ENCODE measurements around the gene KLF11.

KLF11 gene

GRCh38 chr2:10032746-10033105, 10.6 kb upstream of the KLF11 start:
- no peak overlapping the region for H3K27ac ChIP-seq (ENCODE audit: low read depth, low read length)
- no peak overlapping the region for H2BK12ac ChIP-seq (ENCODE audit: low read length)
- no peak overlapping the region for H3K18ac ChIP-seq (ENCODE audit: low read length)
- no peak overlapping the region for H2BK5ac ChIP-seq (ENCODE audit: low read depth, low read length, poor library complexity)
- no peak overlapping the region for H3K4me3 ChIP-seq (ENCODE audit: low read depth, low read length)
- no peak overlapping the region for H3K14ac ChIP-seq (ENCODE audit: low read length)
- peaks cover 3% of the 10 kb centered on the region for H3K79me1 ChIP-seq (ENCODE audit: low read length)
- no peak overlapping the region for H4K12ac ChIP-seq (ENCODE audit: low read depth, low read length)
- peaks cover 2% of the 10 kb centered on the region for H3K9me3 ChIP-seq (ENCODE audit: insufficient read depth, low read depth, low read length)
- no peak overlapping the region for H2AFZ ChIP-seq (ENCODE audit: insufficient read depth, low read length, poor library complexity)
- H4K91ac ChIP-seq (ENCODE audit: low read depth, low read length), result no peak overlapping the region
- H3K27me3 ChIP-seq (ENCODE audit: insufficient read depth, low read length), result no peaks in the 10 kb centered on the region
- no peak for DNase-seq
- H2AK5ac ChIP-seq (ENCODE audit: low read length), result no peak overlapping the region
- WGBS (ENCODE audit: extremely low coverage, insufficient coverage, insufficient read length), result no CpG with 5 or more reads among the region's 7 CpGs
- H3K9ac ChIP-seq (ENCODE audit: low read length), result no peak overlapping the region
- no peaks in the 10 kb centered on the region for H3K36me3 ChIP-seq (ENCODE audit: control insufficient read depth in 1 of 2, insufficient read depth in 2 of 2, low read length in 2 of 2)
- H3K4ac ChIP-seq (ENCODE audit: low read depth, low read length), result no peak overlapping the region
- no peak overlapping the region for H2BK120ac ChIP-seq (ENCODE audit: insufficient read depth, low read length, poor library complexity)
- H3K4me2 ChIP-seq (ENCODE audit: low read length), result no peak overlapping the region
- H3K23ac ChIP-seq (ENCODE audit: low read length), result no peak overlapping the region
- H3K79me2 ChIP-seq (ENCODE audit: control insufficient read depth, insufficient read depth, low read length, poor library complexity), result no peaks in the 10 kb centered on the region
- no peak overlapping the region for H4K8ac ChIP-seq (ENCODE audit: low read depth, low read length)
- H3K4me1 ChIP-seq (ENCODE audit: control insufficient read depth in 1 of 2, insufficient read depth in 2 of 2, low read length in 2 of 2), result peaks cover 11 to 14% of the 10 kb centered on the region in 2 experiments

GRCh38 chr2:10033251-10034006, 9.9 kb upstream of the KLF11 start:
- Histone ChIP-seq H3K9ac (ENCODE audit: low read length) (no peak overlapping the region), H3K9me3 (ENCODE audit: insufficient read depth, low read depth, low read length) (peaks cover 2% of the 10 kb centered on the region), H2BK120ac (ENCODE audit: insufficient read depth, low read length, poor library complexity) (no peak overlapping the region), H3K14ac (ENCODE audit: low read length) (no peak overlapping the region), H3K79me1 (ENCODE audit: low read length) (no peaks in the 10 kb centered on the region), H2BK5ac (ENCODE audit: low read depth, low read length, poor library complexity) (no peak overlapping the region), H3K18ac (ENCODE audit: low read length) (no peak overlapping the region), H3K4me1 (ENCODE audit: control insufficient read depth in 1 of 2, insufficient read depth in 2 of 2, low read length in 2 of 2) (peaks cover 7 to 9% of the 10 kb centered on the region in 2 experiments), H3K4me2 (ENCODE audit: low read length) (no peak overlapping the region), H3K4ac (ENCODE audit: low read depth, low read length) (no peak overlapping the region), H3K27me3 (ENCODE audit: insufficient read depth, low read length) (no peaks in the 10 kb centered on the region), H3K79me2 (ENCODE audit: control insufficient read depth, insufficient read depth, low read length, poor library complexity) (no peaks in the 10 kb centered on the region), H2AFZ (ENCODE audit: insufficient read depth, low read length, poor library complexity) (no peak overlapping the region), H3K23ac (ENCODE audit: low read length) (no peak overlapping the region), H4K91ac (ENCODE audit: low read depth, low read length) (no peak overlapping the region), H3K4me3 (ENCODE audit: low read depth, low read length) (no peak overlapping the region), H2AK5ac (ENCODE audit: low read length) (no peak overlapping the region), H4K8ac (ENCODE audit: low read depth, low read length) (no peak overlapping the region), H3K36me3 (ENCODE audit: control insufficient read depth in 1 of 2, insufficient read depth in 2 of 2, low read length in 2 of 2) (no peaks in the 10 kb centered on the region), H4K12ac (ENCODE audit: low read depth, low read length) (no peak overlapping the region), H2BK12ac (ENCODE audit: low read length) (no peak overlapping the region), H3K27ac (ENCODE audit: low read depth, low read length) (no peak overlapping the region)
- WGBS (ENCODE audit: extremely low coverage, insufficient coverage, insufficient read length), result no CpG with 5 or more reads among the region's 14 CpGs
- no peak for DNase-seq

- Histone ChIP-seq H2BK120ac (ENCODE audit: insufficient read depth, low read length, poor library complexity) (no peak overlapping the region), H2AFZ (ENCODE audit: insufficient read depth, low read length, poor library complexity) (no peak overlapping the region), H4K8ac (ENCODE audit: low read depth, low read length) (no peak overlapping the region), H3K79me2 (ENCODE audit: control insufficient read depth, insufficient read depth, low read length, poor library complexity) (no peaks in the 10 kb centered on the region), H4K12ac (ENCODE audit: low read depth, low read length) (no peak overlapping the region), H3K27ac (ENCODE audit: low read depth, low read length) (no peak overlapping the region), H3K18ac (ENCODE audit: low read length) (no peak overlapping the region), H3K9me3 (ENCODE audit: insufficient read depth, low read depth, low read length) (no peaks in the 10 kb centered on the region), H3K4ac (ENCODE audit: low read depth, low read length) (no peak overlapping the region), H2BK12ac (ENCODE audit: low read length) (no peak overlapping the region), H3K27me3 (ENCODE audit: insufficient read depth, low read length) (no peaks in the 10 kb centered on the region), H4K91ac (ENCODE audit: low read depth, low read length) (no peak overlapping the region), H2AK5ac (ENCODE audit: low read length) (no peak overlapping the region), H3K4me3 (ENCODE audit: low read depth, low read length) (no peak overlapping the region), H3K4me2 (ENCODE audit: low read length) (no peak overlapping the region), H3K23ac (ENCODE audit: low read length) (no peak overlapping the region), H3K79me1 (ENCODE audit: low read length) (no peaks in the 10 kb centered on the region), H3K9ac (ENCODE audit: low read length) (no peak overlapping the region), H3K4me1 (ENCODE audit: control insufficient read depth in 1 of 2, insufficient read depth in 2 of 2, low read length in 2 of 2) (peaks cover 0 to under 1% of the 10 kb centered on the region in 2 experiments), H3K36me3 (ENCODE audit: control insufficient read depth in 1 of 2, insufficient read depth in 2 of 2, low read length in 2 of 2) (no peaks in the 10 kb centered on the region), H3K14ac (ENCODE audit: low read length) (no peak overlapping the region), H2BK5ac (ENCODE audit: low read depth, low read length, poor library complexity) (no peak overlapping the region)
- no CpG with 5 or more reads among the region's 12 CpGs for WGBS (ENCODE audit: extremely low coverage, insufficient coverage, insufficient read length)
- no peak for DNase-seq
Measured at GRCh38 chr2:10034333-10035052, 8.9 kb upstream of the KLF11 start.

GRCh38 chr2:10035053-10035422, 8.3 kb upstream of the KLF11 start:
- H3K36me3 ChIP-seq (ENCODE audit: control insufficient read depth in 1 of 2, insufficient read depth in 2 of 2, low read length in 2 of 2), result no peaks in the 10 kb centered on the region
- peaks cover 4 to 6% of the 10 kb centered on the region in 2 experiments for H3K4me1 ChIP-seq (ENCODE audit: control insufficient read depth in 1 of 2, insufficient read depth in 2 of 2, low read length in 2 of 2)
- no peak overlapping the region for H3K4me3 ChIP-seq (ENCODE audit: low read depth, low read length)
- no peak overlapping the region for H2BK5ac ChIP-seq (ENCODE audit: low read depth, low read length, poor library complexity)
- no peak overlapping the region for H2BK12ac ChIP-seq (ENCODE audit: low read length)
- no peak overlapping the region for H3K27ac ChIP-seq (ENCODE audit: low read depth, low read length)
- no peak overlapping the region for H3K9ac ChIP-seq (ENCODE audit: low read length)
- H3K4me2 ChIP-seq (ENCODE audit: low read length), result no peak overlapping the region
- no peak overlapping the region for H3K23ac ChIP-seq (ENCODE audit: low read length)
- no peak overlapping the region for H2AK5ac ChIP-seq (ENCODE audit: low read length)
- no peak overlapping the region for H4K91ac ChIP-seq (ENCODE audit: low read depth, low read length)
- WGBS (ENCODE audit: extremely low coverage, insufficient coverage, insufficient read length), result no CpG with 5 or more reads among the region's 3 CpGs
- no peaks in the 10 kb centered on the region for H3K9me3 ChIP-seq (ENCODE audit: insufficient read depth, low read depth, low read length)
- H2BK120ac ChIP-seq (ENCODE audit: insufficient read depth, low read length, poor library complexity), result no peak overlapping the region
- H3K79me1 ChIP-seq (ENCODE audit: low read length), result no peaks in the 10 kb centered on the region
- no peak overlapping the region for H4K12ac ChIP-seq (ENCODE audit: low read depth, low read length)
- no peak overlapping the region for H3K4ac ChIP-seq (ENCODE audit: low read depth, low read length)
- DNase-seq, result no peak
- no peaks in the 10 kb centered on the region for H3K79me2 ChIP-seq (ENCODE audit: control insufficient read depth, insufficient read depth, low read length, poor library complexity)
- no peaks in the 10 kb centered on the region for H3K27me3 ChIP-seq (ENCODE audit: insufficient read depth, low read length)
- no peak overlapping the region for H3K18ac ChIP-seq (ENCODE audit: low read length)
- no peak overlapping the region for H2AFZ ChIP-seq (ENCODE audit: insufficient read depth, low read length, poor library complexity)
- no peak overlapping the region for H4K8ac ChIP-seq (ENCODE audit: low read depth, low read length)
- no peak overlapping the region for H3K14ac ChIP-seq (ENCODE audit: low read length)
